Parathyroid adenoma (tissue), 2 donors: ENCODE data around the gene ZFP28.

Experiments
- H2AFZ ChIP-seq: fragments of 300-600 bp; sonication (generic); one replicate; pipeline ENCODE4 v1.7.0; 2017; ENCODE audit warnings: antibody characterized with exemption, mild to moderate bottlenecking
- H3K27ac ChIP-seq: fragments of 300-600 bp; sonication (generic); one replicate; pipeline ENCODE4 v1.7.0; 2017
- H3K27me3 ChIP-seq: fragments of 300-600 bp; sonication (generic); one replicate; pipeline ENCODE4 v1.7.0; 2017; ENCODE audit warnings: low read length; ENCODE audit not compliant: control insufficient read depth, insufficient read depth
- H3K36me3 ChIP-seq: fragments of 300-600 bp; sonication (generic); one replicate; pipeline ENCODE4 v1.7.0; 2017; ENCODE audit warnings: low read length; ENCODE audit not compliant: control insufficient read depth, insufficient read depth
- H3K4me1 ChIP-seq: fragments of 300-600 bp; sonication (generic); one replicate; pipeline ENCODE4 v1.7.0; 2017; ENCODE audit warnings: control low read depth
- H3K4me2 ChIP-seq: fragments of 300-600 bp; sonication (generic); one replicate; pipeline ENCODE4 v1.7.0; 2017; ENCODE audit warnings: low read length
- H3K4me3 ChIP-seq: fragments of 300-600 bp; sonication (generic); one replicate; pipeline ENCODE4 v1.7.0; 2017; ENCODE audit warnings: low read depth, low read length
- H3K79me2 ChIP-seq: fragments of 300-600 bp; sonication (generic); one replicate; pipeline ENCODE4 v1.7.0; 2017; ENCODE audit warnings: control low read depth
- H3K9ac ChIP-seq: fragments of 300-600 bp; sonication (generic); one replicate; pipeline ENCODE4 v1.7.0; 2017; ENCODE audit warnings: mild to moderate bottlenecking
- H3K9me3 ChIP-seq: fragments of 300-600 bp; sonication (generic); one replicate; pipeline ENCODE4 v1.7.0; 2017; ENCODE audit warnings: low read length; ENCODE audit not compliant: control insufficient read depth
- TF ChIP-seq, protein P1 (sequence below): fragments of 300-600 bp; sonication (generic); IDR thresholded peaks from one replicate; pipeline ENCODE4 v1.7.0; 2017; ENCODE audit warnings: antibody characterized with exemption, mild to moderate bottlenecking
- donor health status: primary hyperparathyroidism.

ZFP28 gene

DNA sequence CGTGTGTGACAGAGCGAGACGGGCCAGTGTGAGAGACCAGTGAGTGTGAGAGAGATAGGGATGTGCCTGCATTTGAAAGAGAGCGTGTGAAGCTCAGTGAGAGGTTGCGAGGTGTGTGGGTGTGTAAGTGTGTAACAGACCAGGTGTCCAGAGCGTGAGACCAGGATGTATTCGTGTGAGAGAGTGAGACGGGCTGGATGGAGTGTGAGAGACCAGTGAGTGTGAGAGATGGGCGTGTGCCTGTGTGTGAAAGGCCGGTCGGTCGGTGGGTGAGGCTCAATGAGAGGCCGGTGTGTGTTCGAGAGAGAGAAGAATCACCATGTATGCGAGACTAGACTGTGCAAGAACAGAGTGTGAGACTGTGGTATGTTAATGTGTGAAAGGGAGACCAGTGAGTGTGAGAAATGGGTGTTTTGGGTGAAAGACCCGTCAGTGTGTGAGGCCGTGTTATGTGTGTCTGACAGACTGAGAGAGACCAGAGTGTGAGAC, 30.4 kb upstream of the ZFP28 start:
- Histone ChIP-seq H3K36me3 (no peaks in the 10 kb centered on the region), H3K4me3 (peak overlapping the region; percentile 90), H3K9me3 (no peaks in the 10 kb centered on the region), H2AFZ (peak overlapping the region; percentile 89), H3K9ac (no peak overlapping the region), H3K79me2 (no peaks in the 10 kb centered on the region), H3K27me3 (no peaks in the 10 kb centered on the region), H3K4me1 (peaks cover 4% of the 10 kb centered on the region), H3K27ac (peak overlapping the region; percentile 93), H3K4me2 (peak overlapping the region; percentile 98)
- TF ChIP-seq, protein P1, sequence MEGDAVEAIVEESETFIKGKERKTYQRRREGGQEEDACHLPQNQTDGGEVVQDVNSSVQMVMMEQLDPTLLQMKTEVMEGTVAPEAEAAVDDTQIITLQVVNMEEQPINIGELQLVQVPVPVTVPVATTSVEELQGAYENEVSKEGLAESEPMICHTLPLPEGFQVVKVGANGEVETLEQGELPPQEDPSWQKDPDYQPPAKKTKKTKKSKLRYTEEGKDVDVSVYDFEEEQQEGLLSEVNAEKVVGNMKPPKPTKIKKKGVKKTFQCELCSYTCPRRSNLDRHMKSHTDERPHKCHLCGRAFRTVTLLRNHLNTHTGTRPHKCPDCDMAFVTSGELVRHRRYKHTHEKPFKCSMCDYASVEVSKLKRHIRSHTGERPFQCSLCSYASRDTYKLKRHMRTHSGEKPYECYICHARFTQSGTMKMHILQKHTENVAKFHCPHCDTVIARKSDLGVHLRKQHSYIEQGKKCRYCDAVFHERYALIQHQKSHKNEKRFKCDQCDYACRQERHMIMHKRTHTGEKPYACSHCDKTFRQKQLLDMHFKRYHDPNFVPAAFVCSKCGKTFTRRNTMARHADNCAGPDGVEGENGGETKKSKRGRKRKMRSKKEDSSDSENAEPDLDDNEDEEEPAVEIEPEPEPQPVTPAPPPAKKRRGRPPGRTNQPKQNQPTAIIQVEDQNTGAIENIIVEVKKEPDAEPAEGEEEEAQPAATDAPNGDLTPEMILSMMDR = no peak

DNA sequence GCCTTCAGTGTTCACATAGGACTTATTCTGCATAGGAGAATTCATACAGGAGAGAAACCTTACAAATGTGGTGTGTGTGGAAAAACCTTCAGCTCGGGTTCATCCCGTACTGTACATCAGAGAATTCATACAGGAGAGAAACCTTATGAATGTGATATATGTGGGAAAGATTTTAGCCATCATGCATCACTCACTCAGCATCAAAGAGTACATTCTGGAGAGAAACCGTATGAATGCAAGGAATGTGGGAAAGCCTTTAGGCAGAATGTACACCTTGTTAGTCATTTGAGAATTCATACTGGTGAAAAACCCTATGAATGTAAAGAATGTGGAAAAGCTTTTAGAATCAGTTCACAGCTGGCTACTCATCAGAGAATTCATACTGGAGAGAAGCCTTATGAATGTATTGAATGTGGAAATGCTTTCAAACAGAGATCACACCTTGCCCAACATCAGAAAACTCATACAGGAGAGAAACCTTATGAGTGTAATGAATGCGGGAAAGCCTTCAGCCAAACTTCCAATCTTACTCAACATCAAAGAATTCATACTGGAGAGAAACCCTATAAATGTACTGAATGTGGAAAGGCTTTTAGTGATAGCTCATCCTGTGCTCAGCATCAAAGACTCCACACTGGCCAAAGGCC, 13.4 kb upstream of the ZFP28 start:
- H3K79me2 ChIP-seq = no peaks in the 10 kb centered on the region
- H3K27ac ChIP-seq = no peak overlapping the region
- TF ChIP-seq, protein P1 = no peak
- no peak overlapping the region for H3K9ac ChIP-seq
- no peak overlapping the region for H2AFZ ChIP-seq
- no peak overlapping the region for H3K4me3 ChIP-seq
- H3K4me1 ChIP-seq = no peaks in the 10 kb centered on the region
- H3K9me3 ChIP-seq = peaks cover 24% of the 10 kb centered on the region
- no peaks in the 10 kb centered on the region for H3K27me3 ChIP-seq
- H3K4me2 ChIP-seq = no peak overlapping the region
- H3K36me3 ChIP-seq = peaks cover 9% of the 10 kb centered on the region

DNA sequence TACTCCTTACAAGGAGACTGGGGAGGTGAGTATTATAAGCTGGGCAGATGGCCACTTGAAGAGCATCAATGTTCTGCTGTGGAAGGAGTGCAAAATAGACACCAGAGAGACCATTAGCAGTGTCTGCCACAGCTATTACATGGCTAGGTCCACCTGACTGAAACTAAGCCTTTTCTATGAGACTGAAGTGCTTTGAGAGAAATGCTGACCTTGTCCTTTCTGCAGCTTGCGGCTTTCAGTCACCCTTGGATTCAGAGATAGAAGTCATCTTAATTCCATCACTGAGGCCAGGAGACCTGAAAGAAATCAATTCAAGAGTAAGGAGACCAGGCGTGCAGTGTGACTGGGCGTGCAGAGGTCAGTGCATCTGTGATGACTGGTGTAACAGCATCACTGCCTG, 1.3 kb upstream of the ZFP28 start:
- Histone ChIP-seq H3K27me3 (no peaks in the 10 kb centered on the region), H3K4me1 (no peaks in the 10 kb centered on the region), H3K36me3 (no peaks in the 10 kb centered on the region), H2AFZ (peak overlapping the region; percentile 93), H3K79me2 (no peaks in the 10 kb centered on the region), H3K9me3 (no peaks in the 10 kb centered on the region), H3K4me3 (peak overlapping the region; percentile 98), H3K27ac (no peak overlapping the region), H3K4me2 (peak overlapping the region; percentile 92), H3K9ac (no peak overlapping the region)
- TF ChIP-seq, protein P1 = no peak

DNA sequence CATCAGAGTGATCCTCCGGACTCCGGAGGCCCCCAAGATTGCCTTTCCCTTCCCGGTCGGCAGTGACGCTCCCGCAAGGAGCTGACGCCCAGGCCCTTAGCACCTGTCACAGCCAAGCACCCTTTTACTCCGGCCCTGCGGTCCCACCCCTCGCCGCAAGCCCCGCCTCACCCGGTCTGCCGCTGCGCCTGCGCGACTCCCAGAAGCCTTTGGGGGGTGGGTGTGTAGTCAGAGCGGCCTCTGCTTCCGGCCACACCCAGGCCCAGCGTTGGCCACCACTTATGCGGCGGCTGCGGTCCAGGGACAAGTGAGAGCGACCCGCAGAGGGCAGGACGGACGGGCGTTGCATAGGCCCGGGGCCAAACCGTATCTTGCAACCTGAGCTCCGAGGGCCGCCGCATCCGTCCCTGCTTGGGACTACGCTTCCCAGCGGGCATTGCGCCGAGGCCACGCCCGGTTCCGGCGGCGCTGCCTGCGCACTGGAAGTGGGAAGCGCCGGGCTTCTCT, 441 bp upstream of the ZFP28 start:
- Histone ChIP-seq H3K36me3 (no peaks in the 10 kb centered on the region), H3K79me2 (no peaks in the 10 kb centered on the region)
- TF ChIP-seq, protein P1 = no peak

DNA sequence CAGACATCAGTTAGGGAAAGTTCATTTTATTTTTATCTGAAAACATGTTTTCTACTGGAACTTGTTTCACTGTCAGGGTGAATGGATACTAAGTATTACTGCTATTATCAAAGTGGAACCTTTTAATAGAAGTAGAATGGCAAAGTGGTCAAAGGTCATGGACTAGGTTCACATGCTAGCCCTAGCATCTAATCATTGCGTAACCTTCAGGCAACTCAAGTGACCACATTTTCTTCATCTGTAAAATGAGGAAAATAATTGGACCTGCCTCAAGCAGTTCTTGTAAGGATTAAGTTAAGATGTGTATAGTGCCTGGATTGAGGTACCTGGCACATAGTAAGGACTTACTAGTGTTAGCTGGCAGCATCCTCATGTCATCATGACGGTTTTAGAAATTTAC, 5.0 kb downstream of the ZFP28 start:
- no peak overlapping the region for H2AFZ ChIP-seq
- H3K36me3 ChIP-seq = no peaks in the 10 kb centered on the region
- H3K4me2 ChIP-seq = no peak overlapping the region
- no peak overlapping the region for H3K4me3 ChIP-seq
- TF ChIP-seq, protein P1 = no peak
- H3K79me2 ChIP-seq = no peaks in the 10 kb centered on the region
- no peaks in the 10 kb centered on the region for H3K27me3 ChIP-seq
- no peaks in the 10 kb centered on the region for H3K4me1 ChIP-seq
- no peak overlapping the region for H3K9ac ChIP-seq
- H3K9me3 ChIP-seq = no peaks in the 10 kb centered on the region
- no peak overlapping the region for H3K27ac ChIP-seq

More for the DNA sequence above, 441 bp upstream of the ZFP28 start:
- no peaks in the 10 kb centered on the region for H3K9me3 ChIP-seq
- peak overlapping the region; percentile 98 for H3K4me3 ChIP-seq
- H3K27ac ChIP-seq = peak overlapping the region; percentile 83
- H3K9ac ChIP-seq = no peak overlapping the region
- peak overlapping the region; percentile 93 for H2AFZ ChIP-seq
- H3K27me3 ChIP-seq = no peaks in the 10 kb centered on the region
- peak overlapping the region; percentile 92 for H3K4me2 ChIP-seq
- no peaks in the 10 kb centered on the region for H3K4me1 ChIP-seq
